ENCODE measurements around the gene TAF4.
"Not testable (repeated sequence)": the region's sequence is repeated elsewhere in the genome, so short reads cannot be mapped to it uniquely, and the experiment has no call there.

TAF4 gene

GRCh38 chr20:61988665-61989064, 77.0 kb downstream of the TAF4 start:
- Histone ChIP-seq H3K27ac (ENCODE audit: low read depth, low read length) (no peak overlapping the region), H2AFZ (ENCODE audit: low read depth, low read length, severe bottlenecking) (no peak overlapping the region), H3K9me2 (replicated peaks; ENCODE audit: insufficient read depth, low read length) (no peaks in the 10 kb centered on the region), H3F3A (ENCODE audit: insufficient read depth) (0 out of 2 replicates have a peak, but pooled peaks cover 3% of the 10 kb centered on the region), H4K20me1 (ENCODE audit: low read depth, low read length) (no peaks in the 10 kb centered on the region), H3K36me3 (ENCODE audit: low read length) (no peaks in the 10 kb centered on the region; the same call in 1 of the 2 replicates), H3K79me2 (ENCODE audit: insufficient read depth, low read length) (no peaks in the 10 kb centered on the region), H3K9ac (ENCODE audit: low read length) (no peak overlapping the region), H3K4me3 (ENCODE audit: insufficient read depth, low read length, poor library complexity, severe bottlenecking) (no peak overlapping the region), H3K9me3 (ENCODE audit: insufficient read depth, low read length) (no peaks in the 10 kb centered on the region), H3K4me2 (ENCODE audit: low read depth, low read length, poor library complexity, severe bottlenecking) (no peak overlapping the region), H3K27me3 (ENCODE audit: low read length) (no peaks in the 10 kb centered on the region)
- TF ChIP-seq, protein P1, sequence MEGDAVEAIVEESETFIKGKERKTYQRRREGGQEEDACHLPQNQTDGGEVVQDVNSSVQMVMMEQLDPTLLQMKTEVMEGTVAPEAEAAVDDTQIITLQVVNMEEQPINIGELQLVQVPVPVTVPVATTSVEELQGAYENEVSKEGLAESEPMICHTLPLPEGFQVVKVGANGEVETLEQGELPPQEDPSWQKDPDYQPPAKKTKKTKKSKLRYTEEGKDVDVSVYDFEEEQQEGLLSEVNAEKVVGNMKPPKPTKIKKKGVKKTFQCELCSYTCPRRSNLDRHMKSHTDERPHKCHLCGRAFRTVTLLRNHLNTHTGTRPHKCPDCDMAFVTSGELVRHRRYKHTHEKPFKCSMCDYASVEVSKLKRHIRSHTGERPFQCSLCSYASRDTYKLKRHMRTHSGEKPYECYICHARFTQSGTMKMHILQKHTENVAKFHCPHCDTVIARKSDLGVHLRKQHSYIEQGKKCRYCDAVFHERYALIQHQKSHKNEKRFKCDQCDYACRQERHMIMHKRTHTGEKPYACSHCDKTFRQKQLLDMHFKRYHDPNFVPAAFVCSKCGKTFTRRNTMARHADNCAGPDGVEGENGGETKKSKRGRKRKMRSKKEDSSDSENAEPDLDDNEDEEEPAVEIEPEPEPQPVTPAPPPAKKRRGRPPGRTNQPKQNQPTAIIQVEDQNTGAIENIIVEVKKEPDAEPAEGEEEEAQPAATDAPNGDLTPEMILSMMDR (IDR thresholded peaks at IDR 0.05; ENCODE audit: insufficient read depth, low read length, poor library complexity, severe bottlenecking), result no peak
- no peak for TF ChIP-seq EZH2phosphoT487 (conservative IDR thresholded peaks at IDR 0.05; ENCODE audit: low read length)

GRCh38 chr20:61986762-61987321, 78.8 kb downstream of the TAF4 start:
- H3K27ac ChIP-seq (ENCODE audit: low read depth, low read length), result no peak overlapping the region
- no peaks in the 10 kb centered on the region for H3K27me3 ChIP-seq (ENCODE audit: low read length)
- no peaks in the 10 kb centered on the region for H3K36me3 ChIP-seq (ENCODE audit: low read length)
- H3K79me2 ChIP-seq (ENCODE audit: insufficient read depth, low read length), result no peaks in the 10 kb centered on the region
- no peak overlapping the region for H3K4me3 ChIP-seq (ENCODE audit: insufficient read depth, low read length, poor library complexity, severe bottlenecking)
- 0 out of 2 replicates have a peak, but pooled peaks cover 3% of the 10 kb centered on the region for H3F3A ChIP-seq (ENCODE audit: insufficient read depth)
- H3K9ac ChIP-seq (ENCODE audit: low read length), result no peak overlapping the region
- H3K9me2 ChIP-seq (replicated peaks; ENCODE audit: insufficient read depth, low read length), result no peaks in the 10 kb centered on the region
- no peaks in the 10 kb centered on the region for H3K9me3 ChIP-seq (ENCODE audit: insufficient read depth, low read length)
- no peaks in the 10 kb centered on the region for H4K20me1 ChIP-seq (ENCODE audit: low read depth, low read length)
- no peak overlapping the region for H3K4me2 ChIP-seq (ENCODE audit: low read depth, low read length, poor library complexity, severe bottlenecking)
- TF ChIP-seq, protein P1 (IDR thresholded peaks at IDR 0.05; ENCODE audit: insufficient read depth, low read length, poor library complexity, severe bottlenecking), result no peak
- no peak for TF ChIP-seq EZH2phosphoT487 (conservative IDR thresholded peaks at IDR 0.05; ENCODE audit: low read length)
- no peak overlapping the region for H2AFZ ChIP-seq (ENCODE audit: low read depth, low read length, severe bottlenecking)

DNA sequence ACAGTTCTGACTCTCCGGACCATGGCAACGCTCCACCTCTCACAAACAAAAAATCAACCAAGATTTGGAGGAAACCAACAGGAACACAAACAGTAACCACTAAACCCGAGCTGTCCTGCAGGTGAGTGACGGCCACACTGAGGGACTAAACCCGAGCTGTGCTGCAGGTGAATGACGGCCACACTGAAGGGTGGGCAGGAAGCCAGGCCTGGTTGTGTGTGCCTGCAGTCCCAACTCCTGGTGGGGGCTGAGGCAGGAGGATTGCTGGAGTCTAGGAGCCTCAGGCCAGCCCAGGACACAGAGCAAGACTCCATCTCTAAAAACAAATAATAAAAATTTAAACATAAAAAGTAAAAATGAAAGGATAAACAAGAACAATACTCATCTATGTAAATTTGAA, 80.6 kb downstream of the TAF4 start:
- Histone ChIP-seq H3K79me2 (ENCODE audit: insufficient read depth, low read length) (no peaks in the 10 kb centered on the region), H3K9me3 (ENCODE audit: insufficient read depth, low read length) (no peaks in the 10 kb centered on the region), H3K36me3 (ENCODE audit: low read length) (no peaks in the 10 kb centered on the region), H2AFZ (ENCODE audit: low read depth, low read length, severe bottlenecking) (no peak overlapping the region), H3K4me3 (ENCODE audit: insufficient read depth, low read length, poor library complexity, severe bottlenecking) (no peak overlapping the region), H3K27me3 (ENCODE audit: low read length) (no peaks in the 10 kb centered on the region), H3F3A (ENCODE audit: insufficient read depth) (0 out of 2 replicates have a peak, but pooled peaks cover 3% of the 10 kb centered on the region), H3K27ac (ENCODE audit: low read depth, low read length) (no peak overlapping the region), H3K4me2 (ENCODE audit: low read depth, low read length, poor library complexity, severe bottlenecking) (no peak overlapping the region), H3K9me2 (replicated peaks; ENCODE audit: insufficient read depth, low read length) (no peaks in the 10 kb centered on the region), H3K9ac (ENCODE audit: low read length) (no peak overlapping the region), H4K20me1 (ENCODE audit: low read depth, low read length) (no peaks in the 10 kb centered on the region)
- TF ChIP-seq EZH2phosphoT487 (conservative IDR thresholded peaks at IDR 0.05; ENCODE audit: low read length), result no peak
- TF ChIP-seq, protein P1 (IDR thresholded peaks at IDR 0.05; ENCODE audit: insufficient read depth, low read length, poor library complexity, severe bottlenecking), result no peak

GRCh38 chr20:61984431-61984830, 81.2 kb downstream of the TAF4 start:
- not testable (repeated sequence) for H3K9me2 ChIP-seq (replicated peaks; ENCODE audit: insufficient read depth, low read length)

More at GRCh38 chr20:61984431-61984830, 81.2 kb downstream of the TAF4 start:
- H2AFZ ChIP-seq (ENCODE audit: low read depth, low read length, severe bottlenecking); H3F3A ChIP-seq (ENCODE audit: insufficient read depth); H3K9me3 ChIP-seq (ENCODE audit: insufficient read depth, low read length); H3K27me3 ChIP-seq (ENCODE audit: low read length); H3K36me3 ChIP-seq (ENCODE audit: low read length); H3K4me2 ChIP-seq (ENCODE audit: low read depth, low read length, poor library complexity, severe bottlenecking); H3K27ac ChIP-seq (ENCODE audit: low read depth, low read length); H4K20me1 ChIP-seq (ENCODE audit: low read depth, low read length); H3K4me3 ChIP-seq (ENCODE audit: insufficient read depth, low read length, poor library complexity, severe bottlenecking); H3K79me2 ChIP-seq (ENCODE audit: insufficient read depth, low read length); H3K9ac ChIP-seq (ENCODE audit: low read length): not testable (repeated sequence)
